ENCODE results near the gene METRN.
A peak's percentile ranks its signal among the peaks of the same experiment; 100 is the strongest.

METRN gene

DNA sequence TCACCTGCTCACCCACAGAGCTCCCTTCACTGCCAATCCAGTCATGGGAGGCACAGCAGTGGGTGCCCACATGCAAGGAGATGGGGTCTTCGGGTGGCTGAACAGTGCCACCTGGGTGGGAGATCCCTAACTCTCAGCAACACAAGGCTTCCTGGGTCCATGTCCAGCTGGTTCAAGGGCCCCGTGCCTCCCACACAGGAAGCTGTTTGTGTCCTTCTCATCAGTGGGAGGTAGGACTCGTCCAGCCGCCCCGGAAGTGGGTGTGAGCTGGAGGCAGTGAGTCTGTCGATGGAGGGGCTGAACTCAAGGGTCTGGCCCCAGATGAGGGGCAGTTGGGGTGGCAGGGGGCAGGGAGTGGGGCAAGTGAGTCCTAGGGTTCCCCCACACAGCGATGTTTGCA, 10.9 kb upstream of the METRN start:
- FAIRE-seq = no peak
- DNase-seq (ENCODE audit: insufficient read length, low spot score) = no peak
- TF ChIP-seq, protein P1, sequence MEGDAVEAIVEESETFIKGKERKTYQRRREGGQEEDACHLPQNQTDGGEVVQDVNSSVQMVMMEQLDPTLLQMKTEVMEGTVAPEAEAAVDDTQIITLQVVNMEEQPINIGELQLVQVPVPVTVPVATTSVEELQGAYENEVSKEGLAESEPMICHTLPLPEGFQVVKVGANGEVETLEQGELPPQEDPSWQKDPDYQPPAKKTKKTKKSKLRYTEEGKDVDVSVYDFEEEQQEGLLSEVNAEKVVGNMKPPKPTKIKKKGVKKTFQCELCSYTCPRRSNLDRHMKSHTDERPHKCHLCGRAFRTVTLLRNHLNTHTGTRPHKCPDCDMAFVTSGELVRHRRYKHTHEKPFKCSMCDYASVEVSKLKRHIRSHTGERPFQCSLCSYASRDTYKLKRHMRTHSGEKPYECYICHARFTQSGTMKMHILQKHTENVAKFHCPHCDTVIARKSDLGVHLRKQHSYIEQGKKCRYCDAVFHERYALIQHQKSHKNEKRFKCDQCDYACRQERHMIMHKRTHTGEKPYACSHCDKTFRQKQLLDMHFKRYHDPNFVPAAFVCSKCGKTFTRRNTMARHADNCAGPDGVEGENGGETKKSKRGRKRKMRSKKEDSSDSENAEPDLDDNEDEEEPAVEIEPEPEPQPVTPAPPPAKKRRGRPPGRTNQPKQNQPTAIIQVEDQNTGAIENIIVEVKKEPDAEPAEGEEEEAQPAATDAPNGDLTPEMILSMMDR (IDR thresholded peaks at IDR 0.05; ENCODE audit: insufficient read depth, missing control alignments) = no peak

DNA sequence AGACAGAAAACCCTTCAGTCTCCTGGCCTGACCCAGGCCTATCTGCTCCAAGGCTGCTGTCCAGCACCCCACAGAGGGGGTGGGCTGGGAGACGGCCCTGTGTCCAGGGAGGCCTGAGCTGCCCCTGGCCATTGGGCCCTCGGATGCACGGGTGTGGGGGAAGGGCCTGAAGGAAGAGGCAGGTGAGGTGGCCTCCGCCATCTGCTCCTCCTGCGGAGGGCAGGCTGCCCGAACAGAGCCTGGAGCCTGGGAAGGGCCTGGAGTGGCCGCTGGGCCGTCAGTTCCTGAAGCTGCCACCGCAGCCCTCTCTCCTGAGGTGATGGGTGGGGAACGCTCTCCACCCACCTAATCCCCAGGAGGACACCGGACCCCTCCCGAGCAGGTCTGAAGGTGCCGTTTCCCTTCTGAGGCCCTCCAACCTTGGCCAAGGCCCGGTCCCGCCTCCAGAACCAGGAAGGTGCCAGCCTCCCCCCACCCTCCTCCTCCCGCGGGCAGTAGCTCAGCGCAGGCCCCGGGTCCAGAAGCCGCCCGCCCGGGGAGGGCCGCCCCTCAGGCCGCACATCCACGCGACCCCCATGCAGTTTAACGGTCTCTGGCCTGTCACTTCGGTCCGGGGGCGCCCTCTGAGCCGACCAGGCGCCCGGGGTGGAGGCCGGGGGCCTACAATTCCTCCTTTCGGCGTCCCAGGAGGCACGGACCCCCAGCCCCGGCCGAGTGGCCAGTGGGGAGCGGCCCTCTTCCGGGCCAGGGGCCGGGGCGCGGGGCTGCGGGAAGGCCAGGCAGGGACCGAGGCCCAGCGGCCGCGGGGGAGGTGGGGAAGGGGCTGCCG, 10.2 kb upstream of the METRN start:
- no peak for FAIRE-seq
- TF ChIP-seq, protein P1 (IDR thresholded peaks at IDR 0.05; ENCODE audit: insufficient read depth, missing control alignments) = no peak
- no peak for DNase-seq (ENCODE audit: insufficient read length, low spot score)

DNA sequence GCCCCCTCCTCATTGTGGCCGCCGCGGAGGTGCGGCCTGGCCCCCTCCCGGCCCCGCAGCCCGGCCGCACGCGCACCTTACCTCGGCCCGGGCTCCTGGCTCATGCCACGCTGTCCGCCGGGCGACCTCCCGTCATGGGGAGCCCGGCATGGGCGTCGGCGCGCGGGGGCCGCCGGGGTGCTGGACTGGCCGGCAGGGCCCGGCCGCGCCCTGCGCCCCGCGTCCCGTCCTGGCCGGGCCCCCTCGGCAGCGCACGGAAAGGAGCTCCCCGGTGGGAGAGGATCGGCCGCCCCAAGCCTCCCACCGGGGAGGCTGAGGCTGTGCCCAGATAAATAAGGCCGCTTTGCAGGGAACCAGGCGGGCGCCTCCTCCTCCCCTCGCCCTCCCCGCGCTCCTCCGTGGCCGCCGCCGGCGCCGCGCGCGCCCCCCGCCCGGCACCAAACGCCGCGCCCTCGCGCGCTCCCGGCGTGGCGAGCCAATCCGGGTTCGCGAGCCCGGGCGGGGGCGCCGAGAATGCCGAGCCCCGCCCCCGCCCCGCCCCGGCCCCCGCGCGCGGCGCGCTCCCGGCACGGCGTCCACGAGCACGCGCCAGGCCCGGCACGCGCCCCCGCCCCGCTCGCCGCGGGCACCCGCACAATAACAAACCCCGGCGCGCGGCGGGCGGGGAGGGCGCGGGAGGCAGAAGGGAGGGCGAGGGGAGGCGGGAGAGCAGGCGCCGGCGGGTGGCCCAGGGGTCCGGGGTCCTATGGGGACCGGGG, 9.3 kb upstream of the METRN start, which contains the start of gene FBXL16:
Gene FBXL16 (minus strand): TSS at position 371 of the 758 bp plus-strand sequence. CDS start 8,396 bp downstream, outside the sequence.
- TF ChIP-seq, protein P1 (IDR thresholded peaks at IDR 0.05; ENCODE audit: insufficient read depth, missing control alignments) = no peak
- DNase-seq (ENCODE audit: insufficient read length, low spot score) (peak; percentile 95), FAIRE-seq (no peak)

DNA sequence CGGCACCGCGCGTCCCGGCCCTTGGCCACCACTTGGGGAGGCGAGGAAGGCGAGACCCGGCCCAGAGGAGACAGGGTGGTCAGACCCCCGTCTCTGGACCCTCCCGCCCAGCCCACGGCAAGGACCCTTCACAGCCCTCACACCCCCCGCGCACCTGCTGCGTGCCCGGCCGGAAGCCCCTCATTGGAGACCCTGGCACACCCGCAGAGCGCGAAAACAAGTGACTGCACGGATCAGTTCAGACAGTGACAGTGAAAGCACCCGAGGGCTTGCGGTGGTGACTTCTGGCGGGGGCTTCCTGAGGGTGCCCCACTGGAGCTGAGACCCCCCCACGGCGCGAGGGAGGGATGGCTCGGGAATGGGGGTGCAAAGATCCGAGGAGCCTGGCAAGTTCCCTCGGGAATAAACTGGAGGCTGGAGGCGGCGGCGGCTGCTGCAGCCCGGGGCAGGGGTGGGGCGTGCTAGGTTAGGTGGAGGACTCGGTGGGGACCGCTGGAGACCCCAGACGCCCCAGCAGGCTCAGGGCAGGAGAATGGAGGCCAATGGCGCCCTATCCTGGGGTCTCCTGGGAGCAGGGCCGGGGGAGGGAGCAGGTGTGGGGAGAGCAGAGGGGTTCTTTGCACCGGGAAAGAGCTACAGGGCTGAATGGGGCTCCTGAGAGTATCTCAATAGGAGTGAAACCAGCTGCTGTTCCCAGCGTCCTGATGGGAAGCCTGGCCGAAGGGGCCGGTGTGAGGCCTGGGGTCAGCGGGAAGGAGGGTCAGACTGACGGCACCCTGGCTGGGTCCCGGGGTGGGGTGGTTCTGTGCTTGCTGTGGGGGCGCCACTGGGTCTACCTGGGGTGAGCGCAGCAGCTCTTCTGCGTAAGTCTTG, 8.5 kb upstream of the METRN start:
- TF ChIP-seq, protein P1 (IDR thresholded peaks at IDR 0.05; ENCODE audit: insufficient read depth, missing control alignments) = no peak
- FAIRE-seq = no peak
- no peak for DNase-seq (ENCODE audit: insufficient read length, low spot score)

DNA sequence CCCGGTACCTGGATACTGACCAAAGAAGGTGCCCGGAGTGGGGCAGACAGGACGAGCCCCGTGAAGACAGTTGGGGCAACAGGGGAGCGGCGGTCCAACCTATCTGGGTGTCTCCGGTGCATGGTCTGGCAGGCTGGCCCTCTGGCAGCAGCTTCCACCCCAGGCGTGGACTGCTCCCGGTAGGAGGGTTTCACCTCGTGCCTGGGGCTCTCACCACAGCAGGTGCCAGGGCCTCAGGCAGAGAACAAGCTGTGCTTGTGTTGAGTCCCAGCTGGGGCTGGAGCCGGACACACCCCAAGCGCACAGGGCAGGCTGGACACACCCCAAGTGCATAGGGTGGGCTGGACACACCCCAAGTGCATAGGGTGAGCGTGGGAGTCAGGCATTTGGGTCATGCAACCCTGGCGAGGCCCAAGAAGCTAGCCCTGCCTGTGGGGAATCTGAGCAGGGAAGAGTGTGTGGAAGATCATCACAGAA, 7.8 kb upstream of the METRN start:
- FAIRE-seq = no peak
- DNase-seq (ENCODE audit: insufficient read length, low spot score) = no peak
- TF ChIP-seq, protein P1 (IDR thresholded peaks at IDR 0.05; ENCODE audit: insufficient read depth, missing control alignments) = no peak

DNA sequence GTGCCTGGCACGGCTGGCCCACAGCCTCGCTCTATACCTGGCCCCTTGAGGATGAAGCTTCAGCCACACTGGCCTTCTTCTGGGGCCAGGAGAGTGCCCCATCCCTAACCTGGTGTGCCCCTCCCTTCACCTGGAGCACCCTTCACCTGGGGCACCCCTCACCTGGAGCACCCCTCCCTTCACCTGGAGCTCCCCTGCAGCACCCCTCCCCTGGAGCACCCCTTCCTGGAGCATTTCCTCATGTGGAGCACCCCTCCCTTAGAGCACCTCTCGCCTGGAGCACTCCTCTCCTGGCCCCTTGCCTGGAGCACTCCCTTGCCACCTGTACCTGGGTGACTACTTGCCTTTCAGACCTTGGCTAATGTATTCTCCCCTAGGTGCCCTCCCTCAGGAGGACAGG, 6.9 kb upstream of the METRN start:
- DNase-seq (ENCODE audit: insufficient read length, low spot score) = no peak
- TF ChIP-seq, protein P1 (IDR thresholded peaks at IDR 0.05; ENCODE audit: insufficient read depth, missing control alignments) = no peak
- no peak for FAIRE-seq
